ENCODE results near the gene FRAS1. TPM values are rescaled to one million over a fixed set of nuclear protein-coding genes. Genes with fewer than 3 reads are reported as not detected.

Gene FRAS1
- total RNA-seq, 1 donor from 2014 or later = 24.6 TPM

DNA sequence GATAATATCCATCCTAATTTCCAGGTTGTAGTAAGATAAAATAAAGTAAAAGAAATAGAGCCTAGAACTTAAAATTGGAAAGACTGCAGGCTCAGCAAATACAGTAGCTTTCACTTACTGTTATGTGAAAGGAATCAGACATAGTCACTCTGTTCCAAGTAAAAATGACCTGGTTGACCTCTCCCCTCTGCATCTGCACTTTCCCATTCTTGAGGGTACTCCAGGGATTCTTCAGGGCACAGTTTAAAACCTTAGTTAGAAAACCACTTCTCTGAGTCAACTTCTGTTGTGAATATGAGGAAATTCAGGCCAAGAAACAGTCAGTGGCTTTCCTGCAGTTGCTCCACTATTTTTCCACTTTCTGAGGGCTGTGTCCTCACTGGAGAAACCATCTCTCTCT lies 42.9 kb downstream of the FRAS1 start:
- Histone ChIP-seq H3K27me3 (ENCODE audit: insufficient read depth, low read length) (no peaks in the 10 kb centered on the region), H2AFZ (ENCODE audit: low read depth, low read length) (no peak overlapping the region), H3K9me3 (ENCODE audit: insufficient read depth, low read depth, low read length) (no peaks in the 10 kb centered on the region), H3K4me3 (ENCODE audit: insufficient read depth, low read depth, low read length) (no peak overlapping the region), H3K36me3 (ENCODE audit: insufficient read depth, low read length) (no peaks in the 10 kb centered on the region), H3K4me2 (ENCODE audit: low read length) (no peak overlapping the region), H4K20me1 (ENCODE audit: insufficient read depth, low read length) (no peaks in the 10 kb centered on the region), H3K4me1 (ENCODE audit: insufficient read depth, low read length) (no peaks in the 10 kb centered on the region), H3K9ac (ENCODE audit: low read length) (no peak overlapping the region), H3K27ac (ENCODE audit: low read depth, low read length) (no peak overlapping the region), H3K79me2 (ENCODE audit: insufficient read depth, low read length) (no peaks in the 10 kb centered on the region)
- peaks cover 15% of the 10 kb centered on the region for H3K4me1 Mint-ChIP-seq (ENCODE audit: low read depth, unreplicated experiment)
- peaks cover 8% of the 10 kb centered on the region for H3K36me3 Mint-ChIP-seq (ENCODE audit: low read depth, unreplicated experiment)
- H3K27me3 Mint-ChIP-seq (ENCODE audit: low read depth, unreplicated experiment) = no peaks in the 10 kb centered on the region
- H3K27ac Mint-ChIP-seq (ENCODE audit: unreplicated experiment) = peak overlapping the region; percentile 53
- no peak for DNase-seq (ENCODE audit: low read depth)
- TF ChIP-seq EZH2 (IDR thresholded peaks at IDR 0.05; ENCODE audit: insufficient read depth, low read length) = no peak
- TF ChIP-seq, protein P1, sequence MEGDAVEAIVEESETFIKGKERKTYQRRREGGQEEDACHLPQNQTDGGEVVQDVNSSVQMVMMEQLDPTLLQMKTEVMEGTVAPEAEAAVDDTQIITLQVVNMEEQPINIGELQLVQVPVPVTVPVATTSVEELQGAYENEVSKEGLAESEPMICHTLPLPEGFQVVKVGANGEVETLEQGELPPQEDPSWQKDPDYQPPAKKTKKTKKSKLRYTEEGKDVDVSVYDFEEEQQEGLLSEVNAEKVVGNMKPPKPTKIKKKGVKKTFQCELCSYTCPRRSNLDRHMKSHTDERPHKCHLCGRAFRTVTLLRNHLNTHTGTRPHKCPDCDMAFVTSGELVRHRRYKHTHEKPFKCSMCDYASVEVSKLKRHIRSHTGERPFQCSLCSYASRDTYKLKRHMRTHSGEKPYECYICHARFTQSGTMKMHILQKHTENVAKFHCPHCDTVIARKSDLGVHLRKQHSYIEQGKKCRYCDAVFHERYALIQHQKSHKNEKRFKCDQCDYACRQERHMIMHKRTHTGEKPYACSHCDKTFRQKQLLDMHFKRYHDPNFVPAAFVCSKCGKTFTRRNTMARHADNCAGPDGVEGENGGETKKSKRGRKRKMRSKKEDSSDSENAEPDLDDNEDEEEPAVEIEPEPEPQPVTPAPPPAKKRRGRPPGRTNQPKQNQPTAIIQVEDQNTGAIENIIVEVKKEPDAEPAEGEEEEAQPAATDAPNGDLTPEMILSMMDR (IDR thresholded peaks at IDR 0.05; ENCODE audit: insufficient read depth, low read depth, low read length) = no peak
- no peak for FAIRE-seq
- H3K4me3 Mint-ChIP-seq (ENCODE audit: unreplicated experiment) = no peak overlapping the region
- peaks cover 3% of the 10 kb centered on the region for H3K9me3 Mint-ChIP-seq (ENCODE audit: unreplicated experiment)

DNA sequence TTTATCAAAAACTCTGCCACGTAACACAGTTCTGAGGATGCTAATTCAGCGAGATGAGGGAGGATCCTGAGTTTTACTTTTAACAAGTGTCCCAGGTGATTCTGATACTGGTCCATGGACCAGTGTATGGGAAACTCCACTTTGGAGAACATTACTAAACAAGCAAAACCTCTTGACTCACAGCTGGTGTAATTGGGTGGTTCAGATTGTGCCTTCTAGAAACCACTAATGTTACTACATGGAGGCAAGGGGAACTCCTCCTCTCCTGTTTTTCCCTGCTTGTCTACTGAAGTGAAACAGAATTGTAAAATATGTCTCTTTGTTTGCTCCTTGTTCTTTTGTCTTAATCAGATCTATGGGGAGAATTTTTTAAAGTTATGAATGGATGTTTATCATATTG lies 62.6 kb downstream of the FRAS1 start:
- Histone ChIP-seq H3K27ac (ENCODE audit: low read depth, low read length) (no peak overlapping the region), H3K4me1 (ENCODE audit: insufficient read depth, low read length) (no peaks in the 10 kb centered on the region), H2AFZ (ENCODE audit: low read depth, low read length) (no peak overlapping the region), H3K27me3 (ENCODE audit: insufficient read depth, low read length) (no peaks in the 10 kb centered on the region), H3K4me2 (ENCODE audit: low read length) (no peak overlapping the region), H3K36me3 (ENCODE audit: insufficient read depth, low read length) (no peaks in the 10 kb centered on the region), H3K79me2 (ENCODE audit: insufficient read depth, low read length) (no peaks in the 10 kb centered on the region), H3K9me3 (ENCODE audit: insufficient read depth, low read depth, low read length) (no peaks in the 10 kb centered on the region), H3K4me3 (ENCODE audit: insufficient read depth, low read depth, low read length) (no peak overlapping the region), H4K20me1 (ENCODE audit: insufficient read depth, low read length) (no peaks in the 10 kb centered on the region), H3K9ac (ENCODE audit: low read length) (no peak overlapping the region)
- Mint-ChIP-seq H3K36me3 (ENCODE audit: low read depth, unreplicated experiment) (peaks cover 2% of the 10 kb centered on the region), H3K27ac (ENCODE audit: unreplicated experiment) (no peak overlapping the region), H3K4me1 (ENCODE audit: low read depth, unreplicated experiment) (peaks cover 4% of the 10 kb centered on the region), H3K4me3 (ENCODE audit: unreplicated experiment) (no peak overlapping the region), H3K27me3 (ENCODE audit: low read depth, unreplicated experiment) (no peaks in the 10 kb centered on the region), H3K9me3 (ENCODE audit: unreplicated experiment) (peaks cover 6% of the 10 kb centered on the region)
- no peak for TF ChIP-seq EZH2 (IDR thresholded peaks at IDR 0.05; ENCODE audit: insufficient read depth, low read length)
- no peak for DNase-seq (ENCODE audit: low read depth)
- no peak for FAIRE-seq

DNA sequence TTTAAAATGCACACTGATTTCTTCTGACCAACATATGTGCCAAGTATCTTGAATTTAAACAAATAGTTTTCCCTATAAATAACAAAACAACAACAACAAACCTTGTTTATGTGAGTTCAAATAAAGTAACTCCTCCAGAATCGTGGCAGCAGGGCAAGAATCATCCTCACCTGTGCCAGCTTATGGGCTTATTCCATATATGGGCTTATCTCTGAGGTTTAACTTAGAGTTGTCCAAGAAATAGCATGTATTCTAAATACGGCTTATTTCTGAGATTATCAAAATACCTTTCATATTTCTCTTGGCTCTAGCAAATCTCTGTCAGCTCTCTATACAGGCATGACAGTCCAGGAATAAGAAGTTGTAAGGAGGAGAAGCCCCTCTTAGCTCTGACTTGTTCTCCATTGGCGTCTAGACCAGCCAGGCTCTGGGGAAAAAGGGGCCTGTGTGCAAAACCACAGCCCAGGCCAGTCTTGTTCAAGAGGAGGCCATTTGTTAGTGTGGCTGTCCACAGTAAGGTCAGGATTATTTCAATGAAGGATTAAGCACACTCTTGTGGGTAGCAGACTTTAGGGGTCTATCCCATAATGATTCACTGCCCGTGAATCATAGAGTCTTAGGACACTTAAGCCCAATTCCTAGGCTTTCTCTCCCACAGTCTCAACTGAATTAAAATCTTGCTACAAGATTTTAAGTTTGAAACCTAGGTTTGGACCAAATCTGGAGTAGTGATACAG lies 63.2 kb downstream of the FRAS1 start:
- no peak for TF ChIP-seq EZH2 (IDR thresholded peaks at IDR 0.05; ENCODE audit: insufficient read depth, low read length)

More for the DNA sequence above, 63.2 kb downstream of the FRAS1 start:
- Histone ChIP-seq H3K9ac (ENCODE audit: low read length) (no peak overlapping the region), H3K27me3 (ENCODE audit: insufficient read depth, low read length) (no peaks in the 10 kb centered on the region), H3K4me2 (ENCODE audit: low read length) (no peak overlapping the region), H2AFZ (ENCODE audit: low read depth, low read length) (no peak overlapping the region), H3K36me3 (ENCODE audit: insufficient read depth, low read length) (no peaks in the 10 kb centered on the region), H3K4me1 (ENCODE audit: insufficient read depth, low read length) (no peaks in the 10 kb centered on the region), H3K9me3 (ENCODE audit: insufficient read depth, low read depth, low read length) (no peaks in the 10 kb centered on the region), H3K79me2 (ENCODE audit: insufficient read depth, low read length) (no peaks in the 10 kb centered on the region), H3K4me3 (ENCODE audit: insufficient read depth, low read depth, low read length) (no peak overlapping the region), H4K20me1 (ENCODE audit: insufficient read depth, low read length) (no peaks in the 10 kb centered on the region), H3K27ac (ENCODE audit: low read depth, low read length) (no peak overlapping the region)
- FAIRE-seq (no peak), DNase-seq (ENCODE audit: low read depth) (no peak)
- no peaks in the 10 kb centered on the region for H3K27me3 Mint-ChIP-seq (ENCODE audit: low read depth, unreplicated experiment)
- H3K36me3 Mint-ChIP-seq (ENCODE audit: low read depth, unreplicated experiment) = peaks cover 3% of the 10 kb centered on the region
- no peak overlapping the region for H3K4me3 Mint-ChIP-seq (ENCODE audit: unreplicated experiment)
- no peak overlapping the region for H3K27ac Mint-ChIP-seq (ENCODE audit: unreplicated experiment)
- H3K9me3 Mint-ChIP-seq (ENCODE audit: unreplicated experiment) = peaks cover 4% of the 10 kb centered on the region
- peaks cover 4% of the 10 kb centered on the region for H3K4me1 Mint-ChIP-seq (ENCODE audit: low read depth, unreplicated experiment)
